GM12891 (cell line): ENCODE measurements around the gene CNTN5.

Experiments
- DNase-seq: peaks from one replicate; pipeline ENCODE4 v3.0.0; 2011; ENCODE audit warnings: low spot score; ENCODE audit not compliant: insufficient read length
- FAIRE-seq: peaks from 2 replicates; lab custom pipeline; 2011; peaks lifted over from hg19 to GRCh38; lab: Jason Lieb, UNC
- PAX5 ChIP-seq: IDR thresholded peaks from 2 replicates; pipeline ENCODE4 v1.6.1; 2011; ENCODE audit warnings: low read length, moderate library complexity, mild to moderate bottlenecking; ENCODE audit not compliant: insufficient read depth, severe bottlenecking
- POLR2A ChIP-seq: IDR thresholded peaks from 2 replicates; pipeline ENCODE4 v1.6.1; 2011; ENCODE audit warnings: low read depth, low read length, control low read depth
- POLR2AphosphoS5 ChIP-seq: IDR thresholded peaks from 2 replicates; pipeline ENCODE4 v1.6.1; 2011; ENCODE audit warnings: low read depth, low read length, control low read depth
- POU2F2 ChIP-seq: IDR thresholded peaks from 2 replicates; pipeline ENCODE4 v1.6.1; 2011; ENCODE audit warnings: low read depth, mild to moderate bottlenecking, control low read depth, low read length, moderate library complexity
- SPI1 ChIP-seq: IDR thresholded peaks from 2 replicates; pipeline ENCODE4 v1.6.1; 2011; ENCODE audit warnings: low read depth, low read length, control low read depth
- TAF1 ChIP-seq: IDR thresholded peaks from 2 replicates; pipeline ENCODE4 v1.6.1; 2011; ENCODE audit warnings: low read depth, low read length, control low read depth

Gene CNTN5

DNA sequence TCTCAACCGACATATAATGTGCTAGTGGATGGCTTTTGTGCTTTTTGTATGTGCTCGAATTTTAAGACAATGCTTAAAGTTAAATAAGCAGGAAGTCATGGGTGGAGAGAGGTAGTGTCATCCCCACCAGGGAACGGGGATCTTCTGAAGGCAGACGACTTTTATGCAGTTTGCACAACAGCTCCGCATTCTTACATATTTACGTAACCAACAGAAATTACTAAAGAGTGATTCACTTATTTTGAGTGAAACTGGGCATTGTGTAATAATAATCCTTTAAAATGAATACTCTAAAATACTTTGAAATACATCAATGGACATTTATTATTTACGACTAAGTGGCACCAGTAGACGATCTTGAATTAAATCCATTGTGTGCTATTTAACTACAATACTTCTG, 305.1 kb downstream of the CNTN5 start:
- DNase-seq = no peak
- no peak for FAIRE-seq

DNA sequence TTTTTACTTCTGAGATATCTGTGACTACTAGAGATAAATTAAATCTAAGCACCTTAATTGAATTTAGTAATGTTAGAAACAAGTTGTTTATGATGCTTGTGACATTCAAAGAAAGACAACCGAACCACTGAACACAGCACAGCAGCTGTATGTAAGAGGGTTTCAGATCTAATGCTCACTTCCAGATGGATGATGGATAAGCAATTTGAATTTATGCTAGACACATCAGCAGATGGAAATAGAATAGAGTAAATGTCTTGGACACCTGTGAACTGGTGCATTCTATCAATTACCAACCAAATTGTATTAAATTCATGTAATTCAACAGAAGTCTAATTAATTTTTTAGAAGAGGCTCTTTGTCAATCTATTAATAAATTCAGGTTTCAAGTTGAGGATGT, 306.3 kb downstream of the CNTN5 start:
- DNase-seq (no peak), FAIRE-seq (no peak)
- TF ChIP-seq TAF1 = no peak
- no peak for TF ChIP-seq POU2F2
- TF ChIP-seq POLR2AphosphoS5 = no peak

More for the DNA sequence above, 305.1 kb downstream of the CNTN5 start:
- TF ChIP-seq TAF1 (no peak), PAX5 (no peak), POU2F2 (no peak), POLR2AphosphoS5 (no peak), SPI1 (no peak), POLR2A (no peak)

DNA sequence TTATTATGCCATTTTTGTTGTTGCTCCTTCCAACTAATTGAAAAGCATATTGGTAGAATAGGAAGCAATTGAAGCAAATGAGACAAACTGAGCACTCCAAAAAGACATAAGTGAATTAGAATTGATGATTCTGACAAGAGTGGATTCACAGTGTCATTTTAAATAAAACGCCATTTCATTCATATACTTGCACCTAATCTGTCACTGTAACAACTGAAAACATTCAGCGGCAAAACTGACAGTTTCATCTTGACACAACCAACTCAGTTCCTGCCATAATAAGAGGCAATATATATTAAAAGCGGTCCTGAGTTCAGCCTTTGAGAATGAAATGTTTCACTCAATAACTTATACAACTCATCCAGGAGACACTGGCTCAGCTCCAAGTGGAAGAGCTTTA, 306.8 kb downstream of the CNTN5 start:
- DNase-seq (no peak), FAIRE-seq (no peak)

DNA sequence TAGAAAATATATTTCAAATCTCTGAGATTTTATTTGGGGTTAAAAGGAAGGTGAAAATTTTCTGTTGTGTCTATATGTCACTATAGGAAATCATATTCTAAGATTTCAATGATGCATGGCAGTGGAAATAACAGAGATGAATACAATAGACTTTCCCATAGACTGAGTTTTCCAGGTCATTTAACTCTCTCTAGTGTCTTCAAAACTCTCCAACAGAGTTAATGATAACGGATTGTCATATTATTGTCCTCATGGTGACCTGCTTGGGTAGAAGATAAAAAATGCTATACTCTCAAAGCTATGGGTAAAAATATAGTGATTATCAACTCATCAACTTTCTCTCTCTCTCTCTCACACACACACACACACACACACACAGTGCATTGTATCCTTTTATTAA, 312.9 kb downstream of the CNTN5 start:
- FAIRE-seq = no peak
- TF ChIP-seq POLR2AphosphoS5 (no peak), POLR2A (no peak), POU2F2 (no peak), PAX5 (no peak), TAF1 (no peak), SPI1 (no peak)
- DNase-seq = no peak

More for the DNA sequence above, 306.8 kb downstream of the CNTN5 start:
- no peak for TF ChIP-seq POLR2AphosphoS5
- TF ChIP-seq POLR2A = no peak
- TF ChIP-seq PAX5 = no peak
- no peak for TF ChIP-seq TAF1
- TF ChIP-seq SPI1 = no peak
- TF ChIP-seq POU2F2 = no peak

DNA sequence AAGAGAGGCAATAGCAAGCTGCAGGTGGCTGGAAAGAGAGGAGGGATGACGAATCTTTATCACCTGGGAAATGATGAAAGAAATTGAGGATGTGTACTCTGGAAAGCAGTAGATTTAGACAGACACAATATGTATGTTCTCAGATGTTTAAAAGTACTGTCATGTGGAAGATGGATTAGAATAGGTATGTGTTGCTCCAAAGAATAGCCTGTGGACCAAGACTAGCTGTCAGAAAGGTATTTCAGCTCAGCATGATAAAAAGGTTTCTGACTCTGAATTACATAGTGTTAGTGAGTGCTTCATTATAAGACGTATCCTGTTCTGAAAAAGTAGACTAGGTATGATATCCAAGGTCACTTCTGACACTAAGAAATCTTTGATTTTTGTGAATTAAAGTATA, 322.4 kb downstream of the CNTN5 start:
- DNase-seq (no peak), FAIRE-seq (no peak)
- TF ChIP-seq POLR2A (no peak), TAF1 (no peak), POLR2AphosphoS5 (no peak), PAX5 (no peak), SPI1 (no peak), POU2F2 (no peak)

DNA sequence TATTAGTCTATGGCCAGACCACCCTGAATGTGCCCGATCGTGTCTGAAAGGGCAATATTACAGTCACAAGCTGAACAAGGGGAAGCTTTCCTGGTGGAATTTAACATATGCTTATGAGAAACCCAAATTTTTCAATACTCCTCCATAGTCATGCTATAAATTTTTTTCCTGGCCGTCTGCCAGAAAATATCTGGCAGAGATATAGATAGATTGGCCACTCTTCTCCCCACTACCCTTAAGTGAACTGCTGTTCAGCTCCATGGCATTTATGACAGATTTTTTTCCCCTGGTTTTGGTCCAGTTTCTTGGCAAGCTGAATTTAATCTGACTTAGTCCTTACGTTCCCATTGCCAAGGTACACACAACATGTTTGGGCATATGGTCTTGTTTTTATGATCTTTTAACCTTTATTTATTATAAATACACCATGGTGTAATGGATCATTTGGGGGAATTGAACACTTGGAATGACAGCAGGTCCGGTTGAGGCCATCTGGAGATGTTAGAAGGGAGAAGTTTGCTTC, 328.5 kb downstream of the CNTN5 start:
- no peak for FAIRE-seq
- DNase-seq = no peak
- TF ChIP-seq SPI1 (no peak), POLR2A (no peak), POU2F2 (no peak), PAX5 (no peak), POLR2AphosphoS5 (no peak), TAF1 (no peak)

DNA sequence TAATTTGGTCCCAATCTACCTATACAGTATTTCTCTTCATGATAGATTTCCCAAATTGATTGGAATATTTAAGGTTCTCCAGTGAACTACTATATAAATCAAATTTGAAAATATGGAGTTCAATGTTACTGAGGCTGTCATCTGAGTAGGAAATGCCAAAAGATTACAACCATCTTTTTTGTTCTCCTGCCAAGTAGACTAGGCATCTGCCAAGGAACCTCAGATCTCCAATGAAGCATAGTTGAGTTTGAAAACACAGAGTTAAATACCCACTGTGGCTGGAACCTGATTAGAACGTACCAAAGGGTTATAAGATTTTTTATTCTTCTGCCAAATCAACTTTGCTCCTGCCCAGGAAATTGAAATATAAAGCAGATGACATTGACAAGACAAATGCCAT, 330.9 kb downstream of the CNTN5 start:
- no peak for DNase-seq
- FAIRE-seq = no peak
- no peak for TF ChIP-seq POU2F2
- no peak for TF ChIP-seq TAF1
- no peak for TF ChIP-seq POLR2A
- no peak for TF ChIP-seq PAX5
- TF ChIP-seq POLR2AphosphoS5 = no peak
- no peak for TF ChIP-seq SPI1

DNA sequence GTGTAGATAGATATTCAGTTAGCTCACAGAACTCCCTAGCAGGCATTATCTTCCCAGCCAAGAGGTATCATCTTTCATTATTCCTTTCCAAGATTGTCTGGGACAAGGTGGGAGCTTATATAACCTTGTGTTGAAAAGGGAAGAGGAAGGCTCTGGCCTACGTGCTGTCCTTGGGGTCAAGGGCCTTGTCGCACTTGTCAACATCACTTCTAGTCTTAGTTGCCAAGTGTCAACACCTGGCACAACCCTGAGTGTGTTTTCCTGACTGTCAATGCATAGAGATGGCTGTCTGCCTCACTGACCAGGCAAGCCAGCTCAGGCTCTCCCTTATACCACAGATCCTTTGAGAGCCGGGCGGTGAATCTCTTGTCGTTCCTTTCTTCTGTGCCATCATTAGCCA, 331.9 kb downstream of the CNTN5 start:
- TF ChIP-seq POLR2AphosphoS5 (no peak), TAF1 (no peak), POLR2A (no peak), SPI1 (no peak), PAX5 (no peak), POU2F2 (no peak)
- DNase-seq = no peak
- no peak for FAIRE-seq

DNA sequence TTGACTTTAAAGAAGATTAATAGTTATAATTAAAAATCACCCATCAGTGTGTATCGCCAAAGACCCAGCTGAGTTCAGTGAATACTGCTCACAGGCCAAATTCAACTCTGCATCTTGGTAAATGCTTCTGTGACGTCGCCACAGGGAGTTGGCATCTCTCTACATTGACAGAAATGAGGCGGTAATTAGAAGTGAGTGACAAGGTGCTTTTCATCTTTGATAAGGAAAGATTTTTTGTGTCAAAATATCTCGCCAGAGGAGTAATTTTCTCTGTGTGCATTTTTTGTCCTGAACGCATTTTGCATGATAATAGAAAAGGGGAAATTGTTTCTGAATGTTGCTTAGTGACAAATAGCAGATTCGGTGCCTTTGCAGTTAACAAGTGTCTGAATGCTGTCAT, 345.8 kb downstream of the CNTN5 start:
- DNase-seq (no peak), FAIRE-seq (no peak)
- no peak for TF ChIP-seq POU2F2
- TF ChIP-seq POLR2A = no peak
- no peak for TF ChIP-seq POLR2AphosphoS5
- no peak for TF ChIP-seq PAX5
- TF ChIP-seq TAF1 = no peak
- TF ChIP-seq SPI1 = no peak

DNA sequence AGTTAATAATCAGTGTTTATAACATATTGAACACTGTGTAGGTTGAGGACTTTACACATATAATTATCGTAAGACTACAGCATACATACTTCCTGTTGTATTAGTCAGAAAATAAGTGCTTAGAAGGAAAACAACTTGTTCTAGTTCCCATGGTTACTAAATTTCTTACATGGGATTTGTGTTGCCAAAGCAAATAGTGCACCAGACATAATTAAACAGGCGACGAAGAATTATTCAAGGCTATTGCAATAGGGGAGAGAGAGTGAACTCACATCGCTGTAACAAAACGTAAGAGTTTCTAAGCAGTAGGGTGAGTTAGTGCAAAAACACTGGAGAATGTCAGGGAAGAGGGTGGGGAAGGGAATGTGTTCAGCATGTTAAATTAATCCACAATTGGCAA, 347.8 kb downstream of the CNTN5 start:
- FAIRE-seq = no peak
- DNase-seq = no peak
- no peak for TF ChIP-seq PAX5
- TF ChIP-seq POLR2A = no peak
- no peak for TF ChIP-seq POLR2AphosphoS5
- TF ChIP-seq TAF1 = no peak
- TF ChIP-seq SPI1 = no peak
- TF ChIP-seq POU2F2 = no peak
